Measurements from ENCODE around the gene EGF.
"Not testable (repeated sequence)": the region's sequence is repeated elsewhere in the genome, so short reads cannot be mapped to it uniquely, and the experiment has no call there.

EGF gene

GRCh38 chr4:109912706-109913595, at the start of gene EGF:
Gene EGF, plus strand, starts transcription at chr4:109912883. Its CDS starts 453 bp downstream, at chr4:109913336.
- no CpG with 5 or more reads among the region's 9 CpGs for WGBS (ENCODE audit: insufficient coverage, insufficient read length)
- Histone ChIP-seq H3K27ac (ENCODE audit: low read length) (no peak within 1 kb of the TSS), H3K4me1 (ENCODE audit: control insufficient read depth, insufficient read depth, low read length) (peaks cover 2% of the 10 kb centered on the region; the same call in 1 of the 2 replicates), H3K9me3 (ENCODE audit: control insufficient read depth, insufficient read depth, low read length) (no peaks in the 10 kb centered on the region), H3K27me3 (ENCODE audit: control insufficient read depth, insufficient read depth, low read length) (no peaks in the 10 kb centered on the region), H3K4me3 (ENCODE audit: low read length) (no peak within 1 kb of the TSS), H3K36me3 (ENCODE audit: control insufficient read depth, insufficient read depth, low read length) (no peaks in the 10 kb centered on the region)
- no peak for DNase-seq (ENCODE audit: low read depth, low spot score)

- Histone ChIP-seq H3K9me3 (ENCODE audit: control insufficient read depth, insufficient read depth, low read length) (no peaks in the 10 kb centered on the region), H3K27ac (ENCODE audit: low read length) (no peak overlapping the region), H3K36me3 (ENCODE audit: control insufficient read depth, insufficient read depth, low read length) (no peaks in the 10 kb centered on the region), H3K27me3 (ENCODE audit: control insufficient read depth, insufficient read depth, low read length) (no peaks in the 10 kb centered on the region), H3K4me3 (ENCODE audit: low read length) (no peak overlapping the region), H3K4me1 (ENCODE audit: control insufficient read depth, insufficient read depth, low read length) (no peaks in the 10 kb centered on the region)
- DNase-seq (ENCODE audit: low read depth, low spot score) = no peak
Measured at GRCh38 chr4:109864134-109864533, 48.5 kb upstream of the EGF start.

- no peak for DNase-seq (ENCODE audit: low read depth, low spot score)
- no CpG with 5 or more reads among the region's 5 CpGs for WGBS (ENCODE audit: insufficient coverage, insufficient read length)
- H3K36me3 ChIP-seq (ENCODE audit: control insufficient read depth, insufficient read depth, low read length) = no peaks in the 10 kb centered on the region
Measured at GRCh38 chr4:109870061-109870460, 42.6 kb upstream of the EGF start.

GRCh38 chr4:109872065-109872464, 40.6 kb upstream of the EGF start:
- no peaks in the 10 kb centered on the region for H3K9me3 ChIP-seq (ENCODE audit: control insufficient read depth, insufficient read depth, low read length)
- H3K4me3 ChIP-seq (ENCODE audit: low read length) = no peak overlapping the region
- H3K4me1 ChIP-seq (ENCODE audit: control insufficient read depth, insufficient read depth, low read length) = no peaks in the 10 kb centered on the region
- H3K36me3 ChIP-seq (ENCODE audit: control insufficient read depth, insufficient read depth, low read length) = no peaks in the 10 kb centered on the region
- no peak for DNase-seq (ENCODE audit: low read depth, low spot score)
- H3K27me3 ChIP-seq (ENCODE audit: control insufficient read depth, insufficient read depth, low read length) = no peaks in the 10 kb centered on the region
- H3K27ac ChIP-seq (ENCODE audit: low read length) = no peak overlapping the region
- no CpG with 5 or more reads among the region's 2 CpGs for WGBS (ENCODE audit: insufficient coverage, insufficient read length)

More at GRCh38 chr4:109870061-109870460, 42.6 kb upstream of the EGF start:
- H3K27me3 ChIP-seq (ENCODE audit: control insufficient read depth, insufficient read depth, low read length) = no peaks in the 10 kb centered on the region
- no peak overlapping the region for H3K4me3 ChIP-seq (ENCODE audit: low read length)
- no peaks in the 10 kb centered on the region for H3K4me1 ChIP-seq (ENCODE audit: control insufficient read depth, insufficient read depth, low read length)
- H3K9me3 ChIP-seq (ENCODE audit: control insufficient read depth, insufficient read depth, low read length) = no peaks in the 10 kb centered on the region
- H3K27ac ChIP-seq (ENCODE audit: low read length) = no peak overlapping the region

- no CpG with 5 or more reads among the region's 6 CpGs for WGBS (ENCODE audit: insufficient coverage, insufficient read length)
- no peak for DNase-seq (ENCODE audit: low read depth, low spot score)
- H3K4me3 ChIP-seq (ENCODE audit: low read length) = no peak overlapping the region
Measured at GRCh38 chr4:109872950-109873656, 39.6 kb upstream of the EGF start.

GRCh38 chr4:109873791-109874514, 38.7 kb upstream of the EGF start:
- Histone ChIP-seq H3K4me1 (ENCODE audit: control insufficient read depth, insufficient read depth, low read length) (no peaks in the 10 kb centered on the region), H3K4me3 (ENCODE audit: low read length) (no peak overlapping the region), H3K27ac (ENCODE audit: low read length) (no peak overlapping the region), H3K9me3 (ENCODE audit: control insufficient read depth, insufficient read depth, low read length) (no peaks in the 10 kb centered on the region), H3K36me3 (ENCODE audit: control insufficient read depth, insufficient read depth, low read length) (no peaks in the 10 kb centered on the region), H3K27me3 (ENCODE audit: control insufficient read depth, insufficient read depth, low read length) (no peaks in the 10 kb centered on the region)
- DNase-seq (ENCODE audit: low read depth, low spot score) = no peak
- no CpG with 5 or more reads among the region's 11 CpGs for WGBS (ENCODE audit: insufficient coverage, insufficient read length)

More at GRCh38 chr4:109872950-109873656, 39.6 kb upstream of the EGF start:
- Histone ChIP-seq H3K4me1 (ENCODE audit: control insufficient read depth, insufficient read depth, low read length) (no peaks in the 10 kb centered on the region), H3K27me3 (ENCODE audit: control insufficient read depth, insufficient read depth, low read length) (no peaks in the 10 kb centered on the region), H3K9me3 (ENCODE audit: control insufficient read depth, insufficient read depth, low read length) (no peaks in the 10 kb centered on the region), H3K27ac (ENCODE audit: low read length) (no peak overlapping the region), H3K36me3 (ENCODE audit: control insufficient read depth, insufficient read depth, low read length) (no peaks in the 10 kb centered on the region)

GRCh38 chr4:109875106-109875505, 37.6 kb upstream of the EGF start:
- Histone ChIP-seq H3K27ac (ENCODE audit: low read length) (no peak overlapping the region), H3K4me3 (ENCODE audit: low read length) (no peak overlapping the region), H3K36me3 (ENCODE audit: control insufficient read depth, insufficient read depth, low read length) (no peaks in the 10 kb centered on the region), H3K27me3 (ENCODE audit: control insufficient read depth, insufficient read depth, low read length) (no peaks in the 10 kb centered on the region), H3K9me3 (ENCODE audit: control insufficient read depth, insufficient read depth, low read length) (no peaks in the 10 kb centered on the region), H3K4me1 (ENCODE audit: control insufficient read depth, insufficient read depth, low read length) (no peaks in the 10 kb centered on the region)
- WGBS (ENCODE audit: insufficient coverage, insufficient read length) = no CpG with 5 or more reads among the region's 1 CpG
- no peak for DNase-seq (ENCODE audit: low read depth, low spot score)

- not testable (repeated sequence) for H3K9me3 ChIP-seq (ENCODE audit: control insufficient read depth, insufficient read depth, low read length); DNase-seq (ENCODE audit: low read depth, low spot score); H3K4me3 ChIP-seq (ENCODE audit: low read length); H3K36me3 ChIP-seq (ENCODE audit: control insufficient read depth, insufficient read depth, low read length); H3K4me1 ChIP-seq (ENCODE audit: control insufficient read depth, insufficient read depth, low read length); H3K27ac ChIP-seq (ENCODE audit: low read length); H3K27me3 ChIP-seq (ENCODE audit: control insufficient read depth, insufficient read depth, low read length)
- no CpG with 5 or more reads among the region's 2 CpGs for WGBS (ENCODE audit: insufficient coverage, insufficient read length)
Measured at GRCh38 chr4:109875553-109875952, 37.1 kb upstream of the EGF start.

GRCh38 chr4:109876634-109877265, 35.9 kb upstream of the EGF start:
- Histone ChIP-seq H3K9me3 (ENCODE audit: control insufficient read depth, insufficient read depth, low read length) (no peaks in the 10 kb centered on the region), H3K4me3 (ENCODE audit: low read length) (no peak overlapping the region), H3K27me3 (ENCODE audit: control insufficient read depth, insufficient read depth, low read length) (no peaks in the 10 kb centered on the region), H3K27ac (ENCODE audit: low read length) (no peak overlapping the region), H3K4me1 (ENCODE audit: control insufficient read depth, insufficient read depth, low read length) (no peaks in the 10 kb centered on the region), H3K36me3 (ENCODE audit: control insufficient read depth, insufficient read depth, low read length) (no peaks in the 10 kb centered on the region)
- WGBS (ENCODE audit: insufficient coverage, insufficient read length) = no CpG with 5 or more reads among the region's 2 CpGs
- DNase-seq (ENCODE audit: low read depth, low spot score) = no peak

- DNase-seq (ENCODE audit: low read depth, low spot score) = no peak
- H3K27me3 ChIP-seq (ENCODE audit: control insufficient read depth, insufficient read depth, low read length) = no peaks in the 10 kb centered on the region
- no CpG with 5 or more reads among the region's 3 CpGs for WGBS (ENCODE audit: insufficient coverage, insufficient read length)
- no peaks in the 10 kb centered on the region for H3K36me3 ChIP-seq (ENCODE audit: control insufficient read depth, insufficient read depth, low read length)
- no peaks in the 10 kb centered on the region for H3K9me3 ChIP-seq (ENCODE audit: control insufficient read depth, insufficient read depth, low read length)
- H3K27ac ChIP-seq (ENCODE audit: low read length) = no peak overlapping the region
- H3K4me1 ChIP-seq (ENCODE audit: control insufficient read depth, insufficient read depth, low read length) = no peaks in the 10 kb centered on the region
- no peak overlapping the region for H3K4me3 ChIP-seq (ENCODE audit: low read length)
Measured at GRCh38 chr4:109877400-109877799, 35.3 kb upstream of the EGF start.

All from iPS DF 6.9 (cell line).